Measurements from ENCODE around the gene NOS3. TPM values are rescaled to one million over a fixed set of nuclear protein-coding genes. Genes with fewer than 3 reads are reported as not detected.

The NOS3 gene
- total RNA-seq, 1 experiment from 2014 or later, result 3.2 TPM

GRCh38 chr7:151028131-151028947 lies 37.5 kb downstream of the NOS3 start, which contains the start of gene ABCB8:
ABCB8 (plus strand) TSS chr7:151028450; CDS start chr7:151028516, 66 bp downstream.
- no TSS peak for BruUV-seq (replicated peaks)
- no peaks in the 10 kb centered on the region for H4K20me1 ChIP-seq (ENCODE audit: insufficient read depth)
- peaks cover 21% of the 10 kb centered on the region for H3K79me2 ChIP-seq (ENCODE audit: low read depth)
- TF ChIP-seq EZH2 (IDR thresholded peaks at IDR 0.05; ENCODE audit: low read depth) (no peak), CTCF (conservative IDR thresholded peaks at IDR 0.05) (peak; percentile 73; the same call in 1 of the 2 replicates)
- H3K4me3 ChIP-seq, result peak within 1 kb of the TSS; percentile 59
- peak; percentile 99 to 100 for DNase-seq
- H3F3A ChIP-seq (ENCODE audit: insufficient read depth, low read depth), result peaks cover 19% of the 10 kb centered on the region; the same call in 1 of the 2 replicates
- H3K27ac ChIP-seq, result peak within 1 kb of the TSS; percentile 59
- intact Hi-C loops (cut with micrococcal nuclease; ENCODE audit: unreplicated experiment), result loop anchor here (1.0 to 5.0 kb wide), 7 partner anchors 11 to 706 kb away; partner anchors contain the start of genes ACTR3C, AGAP3 and LRRC61
- H3K36me3 ChIP-seq (ENCODE audit: low read depth), result no peaks in the 10 kb centered on the region
- H3K4me1 ChIP-seq (replicated peaks; ENCODE audit: insufficient read depth), result peaks cover 55% of the 10 kb centered on the region
- no peaks in the 10 kb centered on the region for H3K9me2 ChIP-seq (ENCODE audit: insufficient read depth)
- H3K4me2 ChIP-seq, result peak within 1 kb of the TSS; percentile 75
- H2AFZ ChIP-seq, result peak within 1 kb of the TSS; percentile 79
- no peaks in the 10 kb centered on the region for H3K9me3 ChIP-seq (ENCODE audit: insufficient read depth, low read depth)
- ChIA-PET POLR2A (ENCODE audit: unreplicated experiment) (interaction anchor here (0.6 to 1.1 kb wide), 13 partner anchors 19 to 1255 kb away, joined by 3 to 21 read pairs (median 4); partner anchors contain the start of genes CDK5 and ZNF467), CTCF (interaction anchor here (0.6 to 1.5 kb wide), 7 partner anchors 10 to 127 kb away, joined by 3 to 8 read pairs (median 4); partner anchors contain the start of gene FASTK)
- no peaks in the 10 kb centered on the region for H3K27me3 ChIP-seq (ENCODE audit: insufficient read depth, low read depth)

DNA sequence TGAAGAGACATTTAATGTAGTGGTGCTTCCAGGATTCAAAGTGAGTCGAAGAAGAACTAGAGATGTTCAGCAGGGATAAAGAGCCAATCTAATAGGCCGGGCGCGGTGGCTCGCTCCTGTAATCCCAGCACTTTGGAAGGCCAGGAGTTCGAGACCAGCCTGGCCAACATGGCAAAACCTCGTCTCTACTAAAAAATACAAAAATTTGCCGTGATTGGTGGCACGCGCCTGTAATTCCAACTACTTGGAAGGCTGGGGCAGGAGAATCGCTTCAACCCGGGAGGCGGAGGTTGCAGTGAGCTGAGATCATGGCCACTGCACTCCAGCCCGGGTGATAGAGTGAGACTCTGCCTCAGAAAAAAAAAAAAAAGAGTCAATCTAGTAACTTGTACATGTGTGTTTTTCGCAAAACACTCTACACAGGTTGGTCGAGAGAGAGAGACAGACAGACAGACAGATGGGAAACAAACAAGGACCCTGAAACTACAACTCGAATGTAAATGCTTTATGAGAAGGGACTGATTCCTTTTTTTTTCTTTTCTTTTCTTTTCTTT lies 38.2 kb downstream of the NOS3 start:
- Histone ChIP-seq H3K4me1 (replicated peaks; ENCODE audit: insufficient read depth) (peaks cover 49% of the 10 kb centered on the region), H4K20me1 (ENCODE audit: insufficient read depth) (no peaks in the 10 kb centered on the region), H3K9me2 (ENCODE audit: insufficient read depth) (no peaks in the 10 kb centered on the region), H3F3A (ENCODE audit: insufficient read depth, low read depth) (peaks cover 19% of the 10 kb centered on the region; the same call in 1 of the 2 replicates), H3K79me2 (ENCODE audit: low read depth) (peaks cover 21% of the 10 kb centered on the region), H2AFZ (peak overlapping the region; percentile 69), H3K27ac (peak overlapping the region; percentile 48), H3K36me3 (ENCODE audit: low read depth) (no peaks in the 10 kb centered on the region), H3K4me2 (peak overlapping the region; percentile 75), H3K9me3 (ENCODE audit: insufficient read depth, low read depth) (no peaks in the 10 kb centered on the region), H3K4me3 (peak overlapping the region; percentile 59), H3K27me3 (ENCODE audit: insufficient read depth, low read depth) (no peaks in the 10 kb centered on the region)
- BruUV-seq (replicated peaks), result TSS peak; percentile 59
- intact Hi-C loops (cut with micrococcal nuclease; ENCODE audit: unreplicated experiment), result loop anchor here (1.0 to 5.0 kb wide), 7 partner anchors 10 to 707 kb away; partner anchors contain the start of genes ACTR3C, AGAP3 and LRRC61
- TF ChIP-seq EZH2 (IDR thresholded peaks at IDR 0.05; ENCODE audit: low read depth) (no peak), CTCF (conservative IDR thresholded peaks at IDR 0.05) (0 out of 2 replicates have a peak, but pooled peaks have one; percentile 18)
- DNase-seq, result no peak
- POLR2A ChIA-PET (ENCODE audit: unreplicated experiment), result interaction anchor here (0.6 to 1.1 kb wide), 6 partner anchors 18 to 1255 kb away, joined by 3 to 13 read pairs (median 4); partner anchors contain the start of gene ZNF467
- CTCF ChIA-PET, result interaction anchor here (1.3 to 1.5 kb wide), 3 partner anchors 11 to 128 kb away, joined by 3 to 6 read pairs (median 4); no protein-coding TSS in a partner anchor

GRCh38 chr7:151031011-151031410 lies 40.2 kb downstream of the NOS3 start:
- H3K79me2 ChIP-seq (ENCODE audit: low read depth), result peaks cover 21% of the 10 kb centered on the region
- no peak overlapping the region for H2AFZ ChIP-seq
- no peak for DNase-seq
- no peaks in the 10 kb centered on the region for H3K9me2 ChIP-seq (ENCODE audit: insufficient read depth)
- no peaks in the 10 kb centered on the region for H3K9me3 ChIP-seq (ENCODE audit: insufficient read depth, low read depth)
- H3K4me1 ChIP-seq (replicated peaks; ENCODE audit: insufficient read depth), result peaks cover 30% of the 10 kb centered on the region
- no peak overlapping the region for H3K4me3 ChIP-seq
- TF ChIP-seq EZH2 (IDR thresholded peaks at IDR 0.05; ENCODE audit: low read depth) (no peak), CTCF (conservative IDR thresholded peaks at IDR 0.05) (no peak)
- H3K4me2 ChIP-seq, result no peak overlapping the region
- intact Hi-C loops (cut with micrococcal nuclease; ENCODE audit: unreplicated experiment), result no loop called here
- H3F3A ChIP-seq (ENCODE audit: insufficient read depth, low read depth), result peaks cover 7% of the 10 kb centered on the region; the same call in 1 of the 2 replicates
- POLR2A ChIA-PET (ENCODE audit: unreplicated experiment), result no interaction called here
- no TSS peak for BruUV-seq (replicated peaks)
- CTCF ChIA-PET, result no interaction called here
- H3K27ac ChIP-seq, result no peak overlapping the region
- H4K20me1 ChIP-seq (ENCODE audit: insufficient read depth), result no peaks in the 10 kb centered on the region
- no peaks in the 10 kb centered on the region for H3K36me3 ChIP-seq (ENCODE audit: low read depth)
- H3K27me3 ChIP-seq (ENCODE audit: insufficient read depth, low read depth), result no peaks in the 10 kb centered on the region

Measured in PC-9 (cell line).